Sigmoid colon (tissue), 7 donors: ENCODE results near the gene VPS26C. TPM values are rescaled to one million over a fixed set of nuclear protein-coding genes. Genes with fewer than 3 reads are reported as not detected.

Experiments
- DNase-seq: peaks from one replicate; pipeline ENCODE4 v3.0.0-alpha.2; 2019
- H3K27ac ChIP-seq, 4 donors: fragments of 200-600 bp; sonication (generic); one replicate each; pipeline ENCODE4 v1.5.1; 2016 to 2019; ENCODE audit warnings: mild to moderate bottlenecking in 1 of 4
- H3K27me3 ChIP-seq, 3 donors: fragments of 200-600 bp; sonication (generic); one replicate each; pipeline ENCODE4 v1.5.1; 2019; ENCODE audit warnings: mild to moderate bottlenecking in 1 of 3
- H3K36me3 ChIP-seq, 4 donors: fragments of 200-600 bp; sonication (generic); one replicate each; pipeline ENCODE4 v1.5.1; 2016 to 2019
- H3K4me1 ChIP-seq, 4 donors: fragments of 200-600 bp; sonication (generic); one replicate each; pipeline ENCODE4 v1.5.1; 2017 to 2019
- H3K4me3 ChIP-seq, 4 donors: fragments of 200-600 bp; sonication (generic); one replicate each; pipeline ENCODE4 v1.5.1; 2017 to 2019; ENCODE audit warnings: mild to moderate bottlenecking in 2 of 4, moderate library complexity in 1 of 4
- H3K9me3 ChIP-seq, 4 donors: fragments of 200-600 bp in 3 of 4; sonication (generic) in 3 of 4; one replicate each; pipeline versions ENCODE4 v1.5.1 to v1.6.1; 2013 to 2019
- CTCF ChIP-seq, 4 experiments: fragments of 450-650 bp in 3 of 4; fragments of 200-600 bp in 1 of 4; IDR thresholded peaks; one replicate each; pipeline ENCODE4 v1.5.1; 2016 to 2019; ENCODE audit warnings: antibody characterized with exemption in 4 of 4, mild to moderate bottlenecking in 3 of 4, moderate library complexity in 2 of 4
- EP300 ChIP-seq, 4 donors: sonication (generic); formaldehyde crosslinking; IDR thresholded peaks; one replicate each; pipeline ENCODE4 v1.6.1; 2017; ENCODE audit warnings: antibody characterized with exemption in 4 of 4
- POLR2A ChIP-seq, 2 donors: fragments of 450-650 bp; IDR thresholded peaks; one replicate each; pipeline ENCODE4 v1.6.1; 2016; ENCODE audit warnings: antibody characterized with exemption in 2 of 2, mild to moderate bottlenecking in 2 of 2, moderate library complexity in 2 of 2
- POLR2AphosphoS5 ChIP-seq, 4 donors: sonication (generic); formaldehyde crosslinking; IDR thresholded peaks; one replicate each; pipeline ENCODE4 v1.6.1; 2017; ENCODE audit warnings: antibody characterized with exemption in 4 of 4
- WGBS, 2 donors: extraction: QIAGEN DNeasy Blood & Tissue Kit; methylation state at CpG; one replicate each; pipeline ENCODE4 v1.1.7; 2013; 5-methylcytosine and 5-hydroxymethylcytosine counted together
- intact Hi-C: fragments of 100-400 bp; cut with DNase I; formaldehyde crosslinking; loops from one replicate; pipeline ENCODE4 v1.15.1; 2023
- polyA plus RNA-seq, 3 donors: library from polyadenylated mRNA; stranded (reverse); fragments of 200-250 nt; gene quantifications; one replicate each; pipeline ENCODE4 v1.2.3, GENCODE V29; 2013
- total RNA-seq, 4 donors: library from RNA; depleted of rRNA; stranded (reverse); fragments of >200 nt; gene quantifications; one replicate each; pipeline ENCODE4 v1.1.0, GENCODE V29; 2016
- donor health status: healthy with polysubstance abuse.
- donor health status: Bipolar disorder and iron deficiency.
- donor health status: healthy.

Gene VPS26C
- total and polyA plus RNA-seq, 7 donors, result 34.2 to 71.7 (median 52.6) TPM

DNA sequence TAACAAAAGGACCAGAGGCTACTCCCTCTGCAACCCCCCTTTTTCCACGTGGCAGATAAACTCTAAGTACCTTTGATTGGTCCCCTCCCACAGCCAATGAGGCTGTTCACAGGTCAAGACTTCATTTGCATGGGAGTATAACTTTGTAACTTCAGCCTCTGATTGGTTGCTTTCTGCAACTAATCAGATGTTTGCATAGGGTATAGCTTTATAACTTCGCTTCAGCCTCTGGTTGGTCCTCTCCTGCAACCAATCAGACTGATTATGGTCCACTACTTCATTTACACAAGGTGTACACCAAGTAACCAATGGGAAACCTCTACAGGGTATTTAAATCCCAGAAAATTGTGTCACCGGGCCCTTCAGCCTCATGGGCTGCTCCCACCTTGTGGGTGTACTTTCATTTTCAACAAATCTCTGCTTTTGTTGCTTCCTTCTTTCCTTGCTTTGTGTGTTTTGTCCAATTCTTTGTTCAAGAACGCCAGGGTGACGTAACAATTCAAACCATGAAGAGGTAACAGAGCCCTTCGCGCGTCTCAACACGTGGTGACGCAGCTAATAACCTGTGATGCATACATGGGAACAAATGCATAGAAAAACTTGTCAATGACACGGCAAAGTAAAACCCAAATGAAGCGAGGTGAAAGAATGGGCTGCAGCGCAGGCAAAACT is 47.2 kb downstream of the VPS26C start:
- no peaks in the 10 kb centered on the region for H3K27me3 ChIP-seq
- H3K4me3 ChIP-seq, result peak overlapping the region; percentile 51 to 65 (median 60)
- no peaks in the 10 kb centered on the region for H3K9me3 ChIP-seq
- peaks cover 0 to 9% (median 6%) of the 10 kb centered on the region in 4 donors for H3K4me1 ChIP-seq
- TF ChIP-seq EP300 (IDR thresholded peaks at IDR 0.05), result no peak
- no peak for TF ChIP-seq CTCF (IDR thresholded peaks at IDR 0.05)
- no peak for TF ChIP-seq POLR2AphosphoS5 (IDR thresholded peaks at IDR 0.05)
- TF ChIP-seq POLR2A (IDR thresholded peaks at IDR 0.05), result no peak
- peaks cover 5 to 22% (median 13%) of the 10 kb centered on the region in 4 donors for H3K36me3 ChIP-seq
- H3K27ac ChIP-seq, result peak overlapping the region; percentile 74 to 87 (median 78)
- 46 to 62% methylated on average over 13 of the region's 13 CpGs for WGBS, 2 donors
- intact Hi-C loops, result loop anchor here (5.0 kb wide), 2 partner anchors 47 to 147 kb away; partner anchors contain the start of genes DYRK1A and VPS26C
- DNase-seq, result no peak

DNA sequence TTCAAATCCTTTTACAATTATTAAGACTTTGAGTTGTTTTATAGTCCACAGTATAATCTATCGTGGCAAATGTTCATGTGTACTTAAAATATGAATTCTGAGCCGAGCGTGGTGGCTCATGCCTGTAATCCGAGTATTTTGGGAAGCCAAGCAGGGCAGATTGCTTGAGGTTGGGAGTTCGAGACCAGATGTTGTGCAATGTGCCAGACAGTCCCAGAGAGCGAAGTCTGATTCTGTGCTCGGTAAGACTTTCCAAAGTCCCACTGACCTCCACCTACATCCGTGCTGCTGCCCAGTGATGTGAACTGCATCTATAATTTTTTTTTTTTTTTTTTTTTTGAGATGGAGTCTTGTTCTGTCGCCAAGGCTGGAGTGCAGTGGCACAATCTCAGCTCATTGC is 52.2 kb downstream of the VPS26C start:
- 92 to 95% methylated on average over 9 of the region's 9 CpGs for WGBS, 2 donors
- no peak overlapping the region for H3K4me3 ChIP-seq
- no peak overlapping the region for H3K27ac ChIP-seq
- no peak for TF ChIP-seq POLR2AphosphoS5 (IDR thresholded peaks at IDR 0.05)
- H3K4me1 ChIP-seq, result peaks cover 0 to 3% (median 2%) of the 10 kb centered on the region in 4 donors
- H3K27me3 ChIP-seq, result no peaks in the 10 kb centered on the region
- H3K9me3 ChIP-seq, result no peaks in the 10 kb centered on the region
- intact Hi-C loops, result no loop called here
- DNase-seq, result no peak
- H3K36me3 ChIP-seq, result no peaks in the 10 kb centered on the region

- Histone ChIP-seq H3K27me3 (no peaks in the 10 kb centered on the region), H3K9me3 (no peaks in the 10 kb centered on the region), H3K4me3 (no peak overlapping the region), H3K36me3 (no peaks in the 10 kb centered on the region), H3K27ac (no peak overlapping the region), H3K4me1 (peaks cover 0 to 14% (median 5%) of the 10 kb centered on the region in 4 donors)
- TF ChIP-seq POLR2A (IDR thresholded peaks at IDR 0.05) (no peak), POLR2AphosphoS5 (IDR thresholded peaks at IDR 0.05) (no peak), EP300 (IDR thresholded peaks at IDR 0.05) (no peak), CTCF (IDR thresholded peaks at IDR 0.05) (no peak)
- 96 to 98% methylated on average over 1 of the region's 1 CpG for WGBS, 2 donors
- no peak for DNase-seq
- intact Hi-C loops, result no loop called here
These were observed 56.3 kb downstream of the VPS26C start for GRCh38 chr21:37210799-37211198.

GRCh38 chr21:37210130-37210529 is 57.0 kb downstream of the VPS26C start:
- intact Hi-C loops, result no loop called here
- no peaks in the 10 kb centered on the region for H3K27me3 ChIP-seq
- H3K9me3 ChIP-seq, result no peaks in the 10 kb centered on the region
- no peaks in the 10 kb centered on the region for H3K36me3 ChIP-seq
- no peak overlapping the region for H3K4me3 ChIP-seq
- H3K27ac ChIP-seq, result no peak overlapping the region
- TF ChIP-seq POLR2AphosphoS5 (IDR thresholded peaks at IDR 0.05), result no peak
- TF ChIP-seq CTCF (IDR thresholded peaks at IDR 0.05), result no peak
- TF ChIP-seq EP300 (IDR thresholded peaks at IDR 0.05), result no peak
- no peak for TF ChIP-seq POLR2A (IDR thresholded peaks at IDR 0.05)
- WGBS, 2 donors, result 93 to 96% methylated on average over 7 of the region's 7 CpGs
- DNase-seq, result no peak
- H3K4me1 ChIP-seq, result peaks cover 0 to 14% (median 5%) of the 10 kb centered on the region in 4 donors

GRCh38 chr21:37208741-37209225 is 58.4 kb downstream of the VPS26C start:
- no peak overlapping the region for H3K4me3 ChIP-seq
- no peak for TF ChIP-seq CTCF (IDR thresholded peaks at IDR 0.05)
- no peak for TF ChIP-seq POLR2AphosphoS5 (IDR thresholded peaks at IDR 0.05)
- TF ChIP-seq EP300 (IDR thresholded peaks at IDR 0.05), result no peak
- no peak for TF ChIP-seq POLR2A (IDR thresholded peaks at IDR 0.05)
- intact Hi-C loops, result no loop called here

More at GRCh38 chr21:37208741-37209225, 58.4 kb downstream of the VPS26C start:
- no peak overlapping the region for H3K27ac ChIP-seq
- no peaks in the 10 kb centered on the region for H3K9me3 ChIP-seq
- H3K27me3 ChIP-seq, result no peaks in the 10 kb centered on the region
- peaks cover 0 to 14% (median 5%) of the 10 kb centered on the region in 4 donors for H3K4me1 ChIP-seq
- no peaks in the 10 kb centered on the region for H3K36me3 ChIP-seq
- no peak for DNase-seq
- 81 to 92% methylated on average over 15 of the region's 15 CpGs for WGBS, 2 donors
